ENCODE results near the gene GALNT16.

Gene GALNT16

DNA sequence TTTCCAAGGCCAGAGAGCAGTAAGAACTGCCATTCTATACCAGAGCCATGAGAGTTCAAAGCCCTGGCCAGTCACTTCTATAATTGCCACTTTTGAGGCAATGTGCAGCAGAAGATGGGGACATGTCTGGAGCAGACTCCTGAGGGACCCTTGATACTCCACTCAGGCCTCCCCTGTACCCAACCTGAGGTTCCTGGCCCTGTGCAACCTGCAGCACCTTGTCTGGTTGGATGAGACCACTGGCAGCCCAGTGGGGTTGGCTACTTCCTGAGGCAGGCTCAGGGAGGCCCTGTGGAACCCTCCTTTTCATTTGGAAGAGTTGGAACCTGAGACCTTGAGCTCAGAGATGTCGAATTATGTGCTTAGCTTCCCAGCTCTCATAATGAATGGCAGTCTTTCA, 54.4 kb downstream of the GALNT16 start:
- CTCF ChIA-PET, result interaction anchor here (0.7 kb wide), 1 partner anchor 12 kb away, joined by 3 read pairs; no protein-coding TSS in a partner anchor
- no peak for DNase-seq (ENCODE audit: extremely low spot score)
- TF ChIP-seq CTCF (IDR thresholded peaks at IDR 0.05; ENCODE audit: control extremely low read depth, extremely low read depth, low read depth, missing control alignments), result no peak
- POLR2A ChIA-PET, result no interaction called here

DNA sequence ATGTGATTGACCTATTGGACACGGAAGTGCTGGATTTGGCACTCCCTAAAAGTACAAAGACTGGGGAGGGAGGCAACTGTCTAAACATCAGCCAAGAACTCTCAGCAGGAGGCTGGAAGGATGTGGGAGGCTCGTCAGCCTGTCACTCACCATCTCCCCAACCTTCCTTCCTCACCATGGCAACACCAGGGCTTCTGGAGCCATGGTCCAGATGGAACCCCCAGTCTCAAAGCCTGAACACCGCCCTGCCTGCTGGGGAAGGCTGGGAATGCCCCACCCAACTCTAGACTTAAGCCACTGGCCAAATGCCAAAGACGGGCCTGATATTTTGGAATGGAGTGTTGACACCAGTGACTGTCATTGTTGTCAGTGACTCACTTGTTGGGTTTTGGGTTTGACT, 55.3 kb downstream of the GALNT16 start:
- no peak for TF ChIP-seq CTCF (IDR thresholded peaks at IDR 0.05; ENCODE audit: control extremely low read depth, extremely low read depth, low read depth, missing control alignments)
- ChIA-PET CTCF (no interaction called here), POLR2A (no interaction called here)
- no peak for DNase-seq (ENCODE audit: extremely low spot score)

DNA sequence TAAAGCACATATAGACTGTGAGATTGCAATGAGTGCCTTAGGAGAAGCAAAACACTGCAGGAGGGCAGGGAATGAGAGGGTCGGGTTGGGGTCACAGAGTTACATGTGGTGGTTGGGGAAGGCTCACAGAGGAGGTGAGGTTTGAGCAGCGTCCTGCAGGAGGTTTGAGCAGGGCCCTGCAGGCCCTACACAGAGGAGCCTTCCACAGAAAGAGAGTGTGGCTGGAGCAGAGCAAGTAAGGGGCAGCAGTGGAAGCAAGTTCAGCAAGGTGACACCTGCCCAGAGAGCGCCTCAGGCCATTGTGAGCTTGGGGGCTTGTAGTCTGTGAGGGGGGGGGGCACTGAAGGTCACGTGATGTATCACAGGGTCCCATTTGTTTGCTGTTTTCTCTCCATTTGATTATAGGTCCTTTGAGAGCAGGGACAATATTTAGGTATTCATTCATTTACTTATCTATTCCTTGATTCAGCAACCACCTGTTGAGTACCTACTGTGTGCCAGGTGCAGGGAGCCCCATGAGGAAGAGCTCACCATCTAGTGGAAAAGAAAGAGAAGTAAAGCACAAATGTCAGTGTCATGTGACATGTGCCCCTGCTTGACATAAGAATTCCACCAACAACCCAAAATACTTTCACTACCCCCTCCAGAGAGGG, 56.6 kb downstream of the GALNT16 start:
- CTCF ChIA-PET, result interaction anchor here (0.8 to 1.4 kb wide), 3 partner anchors 16 to 404 kb away, joined by 3 to 4 read pairs (median 3); no protein-coding TSS in a partner anchor
- no peak for TF ChIP-seq CTCF (IDR thresholded peaks at IDR 0.05; ENCODE audit: control extremely low read depth, extremely low read depth, low read depth, missing control alignments)
- POLR2A ChIA-PET, result no interaction called here
- no peak for DNase-seq (ENCODE audit: extremely low spot score)

- ChIA-PET CTCF (interaction anchor here (0.8 to 1.4 kb wide), 4 partner anchors 9 to 403 kb away, joined by 3 to 4 read pairs (median 3); no protein-coding TSS in a partner anchor), POLR2A (no interaction called here)
- no peak for DNase-seq (ENCODE audit: extremely low spot score)
- TF ChIP-seq CTCF (IDR thresholded peaks at IDR 0.05; ENCODE audit: control extremely low read depth, extremely low read depth, low read depth, missing control alignments), result no peak
Observed at GRCh38 chr14:69317102-69317755, 57.3 kb downstream of the GALNT16 start.

GRCh38 chr14:69317780-69318179, 57.8 kb downstream of the GALNT16 start:
- DNase-seq (ENCODE audit: extremely low spot score), result peak; percentile 15
- ChIA-PET POLR2A (no interaction called here), CTCF (interaction anchor here (0.9 to 2.0 kb wide), 2 partner anchors 8 to 57 kb away, joined by 3 to 5 read pairs; no protein-coding TSS in a partner anchor)
- no peak for TF ChIP-seq CTCF (IDR thresholded peaks at IDR 0.05; ENCODE audit: control extremely low read depth, extremely low read depth, low read depth, missing control alignments)

- DNase-seq (ENCODE audit: extremely low spot score), result peak; percentile 19
- ChIA-PET CTCF (interaction anchor here (0.9 to 2.0 kb wide), 2 partner anchors 8 to 57 kb away, joined by 3 to 5 read pairs; no protein-coding TSS in a partner anchor), POLR2A (no interaction called here)
- no peak for TF ChIP-seq CTCF (IDR thresholded peaks at IDR 0.05; ENCODE audit: control extremely low read depth, extremely low read depth, low read depth, missing control alignments)
Observed at GRCh38 chr14:69318241-69318640, 58.3 kb downstream of the GALNT16 start.
